H9 (cell line): Measurements from ENCODE around the gene TMCC3. TPM values are rescaled to one million over a fixed set of nuclear protein-coding genes. Genes with fewer than 3 reads are reported as not detected.

ENCODE experiments used
- DNase-seq: peaks from one replicate; pipeline ENCODE4 v3.0.0-alpha.2; 2017
- H2AFZ ChIP-seq: one replicate; pipeline ENCODE4 v1.6.1; 2013; ENCODE audit warnings: mild to moderate bottlenecking, low read length, control low read depth, moderate library complexity
- H2AK5ac ChIP-seq: 2 replicates; pipeline ENCODE4 v1.6.1; 2013; ENCODE audit warnings: low read length, control low read depth, mixed read lengths; ENCODE audit not compliant: insufficient read length
- H2BK120ac ChIP-seq: one replicate; pipeline ENCODE4 v1.6.1; 2013; ENCODE audit warnings: low read depth, mild to moderate bottlenecking, low read length, control low read depth, inconsistent platforms; ENCODE audit not compliant: poor library complexity, severe bottlenecking
- H2BK12ac ChIP-seq: 2 replicates; pipeline ENCODE4 v1.6.1; 2013; ENCODE audit warnings: low read length, control low read depth, mixed read lengths, low read depth; ENCODE audit not compliant: insufficient read length
- H2BK15ac ChIP-seq: 2 replicates; pipeline ENCODE4 v1.6.1; 2013; ENCODE audit warnings: low read depth, low read length, control low read depth
- H2BK20ac ChIP-seq: one replicate; pipeline ENCODE4 v1.6.1; 2013; ENCODE audit warnings: low read depth, mild to moderate bottlenecking, low read length, control low read depth, inconsistent platforms; ENCODE audit not compliant: poor library complexity, severe bottlenecking
- H2BK5ac ChIP-seq: 2 replicates; pipeline ENCODE4 v1.6.1; 2013; ENCODE audit warnings: low read length, control low read depth, mixed read lengths; ENCODE audit not compliant: insufficient read length
- H3K14ac ChIP-seq: 2 replicates; pipeline ENCODE4 v1.6.1; 2013; ENCODE audit warnings: low read length, control low read depth; ENCODE audit not compliant: insufficient read depth
- H3K18ac ChIP-seq: 2 replicates; pipeline ENCODE4 v1.6.1; 2013; ENCODE audit warnings: low read depth, mild to moderate bottlenecking, mixed read lengths, low read length, control low read depth; ENCODE audit not compliant: insufficient read length
- H3K23ac ChIP-seq: 2 replicates; pipeline ENCODE4 v1.6.1; 2013; ENCODE audit warnings: low read length, control low read depth, mixed read lengths, low read depth; ENCODE audit not compliant: insufficient read length
- H3K23me2 ChIP-seq: 2 replicates; pipeline ENCODE4 v1.6.1; 2013; ENCODE audit warnings: low read depth, mild to moderate bottlenecking, mixed read lengths, low read length, control low read depth; ENCODE audit not compliant: insufficient read length, poor library complexity, severe bottlenecking
- H3K27ac ChIP-seq: 2 replicates; pipeline ENCODE4 v1.5.1; 2013; ENCODE audit warnings: low read length, control low read depth, mixed read lengths, low read depth; ENCODE audit not compliant: insufficient read length
- H3K27me3 ChIP-seq: 2 replicates; pipeline ENCODE4 v1.6.1; 2013; ENCODE audit warnings: low read length, control low read depth, inconsistent platforms; ENCODE audit not compliant: insufficient read depth
- H3K4ac ChIP-seq: 2 replicates; pipeline ENCODE4 v1.6.1; 2013; ENCODE audit warnings: low read depth, mild to moderate bottlenecking, control low read depth, inconsistent platforms, low read length, moderate library complexity
- H3K4me1 ChIP-seq: 2 replicates; pipeline ENCODE4 v1.6.1; 2013; ENCODE audit warnings: low read length, control low read depth, inconsistent platforms; ENCODE audit not compliant: insufficient read depth
- H3K4me2 ChIP-seq: 2 replicates; pipeline ENCODE4 v1.6.1; 2013; ENCODE audit warnings: low read length, control low read depth, mixed read lengths; ENCODE audit not compliant: insufficient read length, insufficient read depth
- H3K56ac ChIP-seq: 2 replicates; pipeline ENCODE4 v1.6.1; 2013; ENCODE audit warnings: low read depth, mild to moderate bottlenecking, mixed read lengths, low read length, control low read depth; ENCODE audit not compliant: insufficient read length
- H3K79me1 ChIP-seq: 2 replicates; pipeline ENCODE4 v1.6.1; 2013; ENCODE audit warnings: low read depth, mild to moderate bottlenecking, moderate library complexity, low read length, control low read depth, inconsistent platforms; ENCODE audit not compliant: insufficient read depth, poor library complexity, severe bottlenecking
- H3K79me2 ChIP-seq: 2 replicates; pipeline ENCODE4 v1.6.1; 2013; ENCODE audit warnings: low read length, control low read depth, inconsistent platforms; ENCODE audit not compliant: insufficient read depth
- H3K9ac ChIP-seq: 2 replicates; pipeline ENCODE4 v1.6.1; 2013; ENCODE audit warnings: low read length, control low read depth, mixed read lengths; ENCODE audit not compliant: insufficient read length; ENCODE audit errors: extremely low read depth
- H3K9me3 ChIP-seq: one replicate; pipeline ENCODE4 v1.6.1; 2013; ENCODE audit warnings: low read depth, low read length, inconsistent platforms; ENCODE audit not compliant: control insufficient read depth
- H3T11ph ChIP-seq: one replicate; pipeline ENCODE4 v1.6.1; 2013; ENCODE audit warnings: mild to moderate bottlenecking, low read length, control low read depth, inconsistent platforms
- H4K20me1 ChIP-seq: one replicate; pipeline ENCODE4 v1.6.1; 2013; ENCODE audit not compliant: control insufficient read depth, insufficient read length, insufficient read depth
- H4K5ac ChIP-seq: 2 replicates; pipeline ENCODE4 v1.6.1; 2013; ENCODE audit warnings: low read depth, mild to moderate bottlenecking, mixed read lengths, low read length, control low read depth; ENCODE audit not compliant: insufficient read length
- H4K8ac ChIP-seq: replicated peaks from 2 replicates; pipeline ENCODE4 v1.6.1; 2013; ENCODE audit warnings: low read length, control low read depth, mixed read lengths, low read depth; ENCODE audit not compliant: insufficient read length
- H4K91ac ChIP-seq: 2 replicates; pipeline ENCODE4 v1.6.1; 2013; ENCODE audit warnings: low read depth, mild to moderate bottlenecking, moderate library complexity, mixed read lengths, low read length, control low read depth; ENCODE audit not compliant: insufficient read length
- H3K27ac Mint-ChIP-seq, 3 experiments: 2 replicates in 2 of 3; 3 replicates in 1 of 3; pipeline ENCODE4 v1.8.0; 2020 to 2021; ENCODE audit warnings: mixed read lengths in 3 of 3, mild to moderate bottlenecking in 1 of 3, moderate library complexity in 1 of 3
- H3K27me3 Mint-ChIP-seq: 2 replicates; pipeline ENCODE4 v1.8.0; 2021; ENCODE audit warnings: low read depth, mild to moderate bottlenecking, moderate library complexity, mixed read lengths
- H3K36me3 Mint-ChIP-seq, 3 experiments: 2 replicates in 2 of 3; 3 replicates in 1 of 3; pipeline ENCODE4 v1.8.0; 2020 to 2021; ENCODE audit warnings: low read depth in 3 of 3, mixed read lengths in 3 of 3; ENCODE audit not compliant: insufficient read depth in 1 of 3
- H3K4me1 Mint-ChIP-seq, 2 experiments: 2 replicates each; pipeline ENCODE4 v1.8.0; 2020; ENCODE audit warnings: mixed read lengths in 2 of 2
- H3K4me3 Mint-ChIP-seq, 2 experiments: 2 replicates in 1 of 2; 3 replicates in 1 of 2; pipeline ENCODE4 v1.8.0; 2020 to 2021; ENCODE audit warnings: mild to moderate bottlenecking in 2 of 2, mixed read lengths in 2 of 2, moderate library complexity in 1 of 2
- H3K9me3 Mint-ChIP-seq, 2 experiments: 2 replicates in 1 of 2; 3 replicates in 1 of 2; pipeline ENCODE4 v1.8.0; 2020; ENCODE audit warnings: mild to moderate bottlenecking in 2 of 2, mixed read lengths in 2 of 2, moderate library complexity in 1 of 2
- WGBS: extraction: QIAGEN DNeasy Blood & Tissue Kit; methylation state at CpG from one replicate; pipeline ENCODE4 v1.1.7; 2013; ENCODE audit warnings: missing lambda C conversion rate, low lambda C conversion rate, mixed read lengths; ENCODE audit not compliant: insufficient read length; ENCODE audit errors: extremely low coverage; 5-methylcytosine and 5-hydroxymethylcytosine counted together
- total RNA-seq: library from RNA; stranded (reverse); gene quantifications from 2 replicates; pipeline ENCODE4 v1.2.1, GENCODE V29; 2021
- TF ChIP-seq, protein P1 (sequence below): fragments of 200-600 bp; sonication (generic); conservative IDR thresholded peaks from 3 replicates; pipeline ENCODE4 v1.8.0; 2021; ENCODE audit warnings: antibody characterized with exemption, mild to moderate bottlenecking

TMCC3 gene
- total RNA-seq, 1 experiment from 2014 or later, result 0.87 TPM

- Histone ChIP-seq H3K4me2 (no peak overlapping the region), H3K79me2 (no peaks in the 10 kb centered on the region), H4K8ac (no peak overlapping the region), H2BK12ac (no peak overlapping the region), H2BK5ac (no peak overlapping the region), H4K91ac (no peak overlapping the region), H3K23me2 (no peaks in the 10 kb centered on the region), H2AFZ (no peak overlapping the region), H3K27me3 (no peaks in the 10 kb centered on the region), H2BK20ac (no peak overlapping the region), H3K79me1 (no peaks in the 10 kb centered on the region), H4K5ac (no peak overlapping the region), H3K4ac (no peak overlapping the region), H2BK120ac (no peak overlapping the region), H3K56ac (no peak overlapping the region), H2AK5ac (no peak overlapping the region), H3K18ac (no peak overlapping the region), H4K20me1 (no peaks in the 10 kb centered on the region), H2BK15ac (no peak overlapping the region), H3K4me1 (no peaks in the 10 kb centered on the region), H3T11ph (no peak overlapping the region), H3K23ac (no peak overlapping the region), H3K9ac (no peak overlapping the region), H3K27ac (no peak overlapping the region), H3K14ac (no peak overlapping the region), H3K9me3 (no peaks in the 10 kb centered on the region)
- H3K9me3 Mint-ChIP-seq, result peaks cover 2% of the 10 kb centered on the region in 2 experiments; a peak in 3 of 5 replicates
- WGBS, result no CpG with 5 or more reads among the region's 3 CpGs
- peaks cover 0 to 2% (median 0%) of the 10 kb centered on the region in 3 experiments; a peak in 2 of 7 replicates for H3K36me3 Mint-ChIP-seq
- peaks cover 1% of the 10 kb centered on the region; the same call in 1 of the 2 replicates for H3K27me3 Mint-ChIP-seq
- DNase-seq, result no peak
- no peak overlapping the region for H3K27ac Mint-ChIP-seq
- H3K4me1 Mint-ChIP-seq, result peaks cover 0 to 3% of the 10 kb centered on the region in 2 experiments; a peak in 2 of 4 replicates
- TF ChIP-seq, protein P1, sequence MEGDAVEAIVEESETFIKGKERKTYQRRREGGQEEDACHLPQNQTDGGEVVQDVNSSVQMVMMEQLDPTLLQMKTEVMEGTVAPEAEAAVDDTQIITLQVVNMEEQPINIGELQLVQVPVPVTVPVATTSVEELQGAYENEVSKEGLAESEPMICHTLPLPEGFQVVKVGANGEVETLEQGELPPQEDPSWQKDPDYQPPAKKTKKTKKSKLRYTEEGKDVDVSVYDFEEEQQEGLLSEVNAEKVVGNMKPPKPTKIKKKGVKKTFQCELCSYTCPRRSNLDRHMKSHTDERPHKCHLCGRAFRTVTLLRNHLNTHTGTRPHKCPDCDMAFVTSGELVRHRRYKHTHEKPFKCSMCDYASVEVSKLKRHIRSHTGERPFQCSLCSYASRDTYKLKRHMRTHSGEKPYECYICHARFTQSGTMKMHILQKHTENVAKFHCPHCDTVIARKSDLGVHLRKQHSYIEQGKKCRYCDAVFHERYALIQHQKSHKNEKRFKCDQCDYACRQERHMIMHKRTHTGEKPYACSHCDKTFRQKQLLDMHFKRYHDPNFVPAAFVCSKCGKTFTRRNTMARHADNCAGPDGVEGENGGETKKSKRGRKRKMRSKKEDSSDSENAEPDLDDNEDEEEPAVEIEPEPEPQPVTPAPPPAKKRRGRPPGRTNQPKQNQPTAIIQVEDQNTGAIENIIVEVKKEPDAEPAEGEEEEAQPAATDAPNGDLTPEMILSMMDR, result no peak
- H3K4me3 Mint-ChIP-seq, result no peak overlapping the region
These were observed 29.7 kb downstream of the TMCC3 start for GRCh38 chr12:94620621-94621020.
